GM13977 (cell line): ENCODE measurements around the gene EFHC1.
A peak's percentile ranks its signal among the peaks of the same experiment; 100 is the strongest.

Source experiments
- DNase-seq: peaks from one replicate; pipeline ENCODE4 v3.0.0; 2012; ENCODE audit warnings: low spot score
- CTCF ChIP-seq: IDR thresholded peaks from 2 replicates; pipeline ENCODE4 v1.5.1; 2012; ENCODE audit warnings: mild to moderate bottlenecking, control low read depth; ENCODE audit not compliant: insufficient read depth; ENCODE audit errors: extremely low read depth, missing control alignments
- in situ Hi-C: fragments of 300-500 bp; cut with MboI; formaldehyde crosslinking; loops from one replicate; pipeline ENCODE4 v1.12.0; 2022; ENCODE audit warnings: low sequenced_read_pairs, low pct_unique_long_range_greater_than_20kb, mixed read lengths, inconsistent platforms; ENCODE audit not compliant: unreplicated experiment

The EFHC1 gene

DNA sequence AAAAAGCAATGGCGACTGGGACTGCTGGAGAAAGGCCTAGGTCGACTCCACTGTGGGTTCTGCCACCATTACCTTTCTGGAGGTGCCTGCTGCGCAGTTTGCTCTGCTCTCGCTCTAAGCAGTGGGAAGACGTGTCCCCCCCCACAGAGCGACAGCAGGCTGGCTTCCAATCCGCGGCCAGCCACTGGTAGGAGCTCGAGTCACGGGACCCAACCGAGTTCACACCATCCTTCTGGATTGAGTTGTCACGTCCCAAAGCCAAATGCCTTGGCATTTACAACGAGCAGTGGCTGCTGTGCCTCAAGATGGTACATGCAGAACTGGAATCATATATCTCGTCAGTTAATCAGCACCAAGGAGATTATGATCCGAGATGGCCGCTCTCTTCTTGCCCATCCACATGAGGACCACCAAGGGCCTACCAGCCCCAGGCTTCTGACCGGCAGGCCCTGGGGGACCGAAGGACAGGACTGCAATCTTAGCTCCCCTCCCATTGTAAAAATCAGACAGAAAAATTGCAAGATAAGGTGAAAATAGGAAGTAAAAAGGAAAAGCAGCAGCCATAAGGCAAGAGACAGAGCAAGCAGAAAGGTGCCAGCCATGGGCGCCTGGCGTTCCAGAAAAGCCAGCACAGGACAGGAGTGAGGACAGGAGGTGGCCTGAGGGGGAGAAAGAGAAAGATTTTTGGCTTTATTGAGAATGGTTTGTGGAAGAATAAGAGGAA, 82.3 kb downstream of the EFHC1 start:
- no peak for TF ChIP-seq CTCF
- DNase-seq = no peak
- in situ Hi-C loops = no loop called here

DNA sequence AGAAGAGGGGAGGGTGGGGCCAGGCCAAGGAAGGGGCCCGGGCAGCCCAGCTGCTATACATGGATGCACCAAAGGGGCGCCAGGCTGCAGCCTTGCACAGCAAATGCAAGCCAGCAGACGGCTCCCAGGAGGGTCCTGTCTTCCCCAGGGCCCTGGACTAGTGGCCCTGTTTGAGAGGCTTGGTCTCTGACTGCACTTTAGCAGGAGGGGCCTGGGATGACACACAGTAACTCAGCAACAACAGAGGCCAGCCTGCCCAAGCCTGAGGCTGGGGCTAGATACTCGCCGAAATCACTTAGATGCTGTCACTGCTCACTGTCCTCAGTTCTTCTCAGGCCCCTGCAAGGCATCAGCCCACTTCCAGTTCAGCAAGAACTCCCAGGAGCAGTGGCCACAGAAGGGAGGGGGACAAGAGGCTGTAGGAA, 83.2 kb downstream of the EFHC1 start:
- TF ChIP-seq CTCF = no peak
- DNase-seq = no peak

DNA sequence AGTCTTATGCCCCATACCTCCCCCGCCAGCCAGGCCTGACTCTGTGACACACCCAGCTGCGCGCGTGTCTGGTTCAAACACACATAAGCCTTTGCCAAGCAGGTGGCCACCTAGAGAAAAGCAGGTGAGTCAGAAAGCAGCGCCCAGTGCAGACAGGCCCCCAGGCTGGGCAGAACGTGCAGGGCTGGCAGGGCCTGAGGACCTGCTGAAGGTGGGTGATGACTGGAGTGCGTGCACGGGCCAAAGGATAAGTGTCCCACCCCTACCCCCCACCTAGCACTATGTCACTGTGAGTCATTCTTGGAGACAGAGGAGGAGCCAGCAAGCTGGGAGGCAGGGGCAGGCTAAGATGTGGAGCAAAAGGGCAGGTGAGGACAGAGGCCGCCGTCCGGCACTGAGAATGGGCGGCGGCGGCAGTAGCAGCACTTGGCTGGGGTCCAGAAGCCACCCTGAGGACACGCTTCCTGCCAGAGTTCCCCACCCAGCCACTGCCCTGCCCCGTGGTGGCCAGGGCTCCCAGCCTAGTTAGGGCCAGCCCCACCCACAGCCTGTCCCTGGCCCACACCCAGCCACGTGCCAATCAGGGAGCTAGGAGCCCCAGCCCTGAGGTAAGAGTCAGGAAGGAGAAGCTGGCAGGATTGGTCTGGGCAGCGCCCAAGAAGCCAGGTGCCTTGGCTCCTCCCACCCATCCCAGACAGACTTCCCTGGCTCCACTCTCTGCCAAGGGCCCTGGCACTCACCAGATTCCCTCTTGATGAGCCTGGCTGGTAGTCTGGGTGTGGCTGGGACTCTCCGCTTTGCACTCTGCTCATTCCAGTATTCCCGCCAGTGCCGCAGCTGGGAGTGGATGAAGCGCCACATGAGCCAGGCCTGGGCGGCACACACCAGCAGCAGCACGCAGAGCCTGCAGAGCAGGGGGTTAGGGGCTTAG, 84.0 kb downstream of the EFHC1 start:
- in situ Hi-C loops = no loop called here
- no peak for TF ChIP-seq CTCF
- DNase-seq = peak; percentile 5

More for the DNA sequence above, 83.2 kb downstream of the EFHC1 start:
- in situ Hi-C loops = no loop called here

- in situ Hi-C loops = no loop called here
- no peak for DNase-seq
- TF ChIP-seq CTCF = no peak
Measured at GRCh38 chr6:52504782-52505136, 84.6 kb downstream of the EFHC1 start.

- DNase-seq = no peak
- TF ChIP-seq CTCF = no peak
- in situ Hi-C loops = no loop called here
Measured at GRCh38 chr6:52505726-52506409, 85.7 kb downstream of the EFHC1 start.

DNA sequence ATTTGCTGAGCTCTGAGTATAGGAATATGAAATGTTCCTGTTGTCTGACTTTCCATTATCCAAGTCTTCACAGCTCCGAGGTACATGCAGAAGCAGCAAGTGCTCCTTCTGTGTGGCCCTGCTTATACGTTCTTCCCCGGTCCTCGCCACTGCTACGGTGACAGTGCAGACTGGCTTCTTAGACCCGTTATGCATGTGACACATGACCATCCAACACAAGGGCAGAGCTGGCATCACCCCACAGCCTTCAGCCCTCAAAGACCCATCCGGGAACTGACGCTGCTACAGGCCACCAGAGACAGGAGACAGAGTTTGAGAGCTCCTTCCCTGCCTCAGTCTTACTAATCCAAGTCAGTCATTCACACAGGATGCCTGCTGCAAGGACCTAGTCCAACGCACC, 86.3 kb downstream of the EFHC1 start:
- TF ChIP-seq CTCF = no peak
- DNase-seq = no peak
- in situ Hi-C loops = no loop called here
